ENCODE results near the gene CPXM2. TPM values are rescaled to one million over a fixed set of nuclear protein-coding genes. Genes with fewer than 3 reads are reported as not detected.

CPXM2 gene
- total and polyA plus RNA-seq, 2 experiments from 2014 or later = 3.7 to 4.9 TPM

DNA sequence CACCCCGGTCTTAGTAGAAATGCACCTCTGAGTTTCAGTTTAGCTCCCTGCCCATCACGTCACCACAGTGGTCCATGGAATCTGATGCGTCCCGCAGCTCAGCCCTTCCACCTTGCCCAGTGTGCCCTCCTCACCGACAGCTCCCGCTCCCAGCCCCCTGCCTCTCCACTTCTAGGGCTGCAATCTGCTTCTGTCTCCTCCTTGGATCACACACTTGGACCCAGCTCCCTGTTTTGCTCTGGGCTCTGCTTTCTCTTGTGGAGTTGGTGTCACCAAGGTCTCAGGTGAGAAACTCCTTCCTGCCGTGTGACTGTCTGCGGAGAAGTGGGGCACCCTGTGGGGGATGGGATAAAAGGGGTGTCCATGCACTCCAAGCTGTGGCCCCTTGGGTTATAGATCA, 187.5 kb downstream of the CPXM2 start:
- Histone ChIP-seq H3K27me3 (peaks cover 18% of the 10 kb centered on the region), H3K4me1 (ENCODE audit: insufficient read depth) (no peaks in the 10 kb centered on the region), H3K4me3 (no peak overlapping the region), H4K20me1 (ENCODE audit: insufficient read depth, poor library complexity, severe bottlenecking) (no peaks in the 10 kb centered on the region), H3K9me3 (ENCODE audit: low read depth) (no peaks in the 10 kb centered on the region), H3K36me3 (replicated peaks; ENCODE audit: insufficient read depth, low read depth) (no peaks in the 10 kb centered on the region), H3K4me2 (no peak overlapping the region), H3K79me2 (no peaks in the 10 kb centered on the region), H3K9me2 (replicated peaks; ENCODE audit: insufficient read depth) (no peaks in the 10 kb centered on the region), H2AFZ (no peak overlapping the region), H3K27ac (no peak overlapping the region)
- DNase-seq (ENCODE audit: low spot score) = no peak
- WGBS (ENCODE audit: low lambda C conversion rate, missing lambda C conversion rate) = 94% methylated on average over 8 of the region's 8 CpGs
- TF ChIP-seq, protein P1, sequence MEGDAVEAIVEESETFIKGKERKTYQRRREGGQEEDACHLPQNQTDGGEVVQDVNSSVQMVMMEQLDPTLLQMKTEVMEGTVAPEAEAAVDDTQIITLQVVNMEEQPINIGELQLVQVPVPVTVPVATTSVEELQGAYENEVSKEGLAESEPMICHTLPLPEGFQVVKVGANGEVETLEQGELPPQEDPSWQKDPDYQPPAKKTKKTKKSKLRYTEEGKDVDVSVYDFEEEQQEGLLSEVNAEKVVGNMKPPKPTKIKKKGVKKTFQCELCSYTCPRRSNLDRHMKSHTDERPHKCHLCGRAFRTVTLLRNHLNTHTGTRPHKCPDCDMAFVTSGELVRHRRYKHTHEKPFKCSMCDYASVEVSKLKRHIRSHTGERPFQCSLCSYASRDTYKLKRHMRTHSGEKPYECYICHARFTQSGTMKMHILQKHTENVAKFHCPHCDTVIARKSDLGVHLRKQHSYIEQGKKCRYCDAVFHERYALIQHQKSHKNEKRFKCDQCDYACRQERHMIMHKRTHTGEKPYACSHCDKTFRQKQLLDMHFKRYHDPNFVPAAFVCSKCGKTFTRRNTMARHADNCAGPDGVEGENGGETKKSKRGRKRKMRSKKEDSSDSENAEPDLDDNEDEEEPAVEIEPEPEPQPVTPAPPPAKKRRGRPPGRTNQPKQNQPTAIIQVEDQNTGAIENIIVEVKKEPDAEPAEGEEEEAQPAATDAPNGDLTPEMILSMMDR (IDR thresholded peaks at IDR 0.05; ENCODE audit: poor library complexity) = no peak
- TF ChIP-seq EZH2 (IDR thresholded peaks at IDR 0.05; ENCODE audit: borderline replicate concordance) (no peak), EZH2phosphoT487 (IDR thresholded peaks at IDR 0.05; ENCODE audit: low read depth, severe bottlenecking, unreplicated experiment) (no peak)

DNA sequence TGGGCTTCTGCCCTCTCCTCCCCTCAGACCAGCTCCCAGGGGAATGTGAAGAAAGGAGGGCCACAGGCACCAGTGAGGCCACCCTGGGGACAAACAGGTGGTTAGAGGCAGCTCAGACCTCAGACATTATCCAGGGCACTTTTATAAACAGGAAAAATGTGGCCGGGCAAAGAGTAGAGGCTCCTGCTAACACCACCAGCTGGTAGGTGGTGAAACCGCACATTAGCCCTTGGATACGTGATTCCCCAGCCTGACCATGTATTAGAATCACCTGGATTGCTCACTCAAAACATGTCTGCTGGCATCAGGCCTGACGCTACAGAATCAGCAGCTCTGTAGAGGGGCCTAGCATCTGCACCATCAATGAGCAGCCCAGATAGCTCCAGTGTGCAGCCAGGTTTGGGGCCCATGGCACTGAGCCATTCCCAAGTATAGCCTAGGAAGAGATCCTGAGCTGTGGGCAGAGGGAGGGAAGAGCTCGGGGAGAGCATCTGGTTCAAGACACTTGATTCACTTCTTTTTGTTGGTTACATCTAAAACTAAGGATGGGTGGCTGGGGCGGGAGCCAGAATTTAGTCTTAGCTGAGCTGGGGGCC, 188.3 kb downstream of the CPXM2 start:
- H3K27me3 ChIP-seq = peaks cover 15% of the 10 kb centered on the region
- WGBS (ENCODE audit: low lambda C conversion rate, missing lambda C conversion rate) = 74% methylated on average over 6 of the region's 6 CpGs

More for the DNA sequence above, 188.3 kb downstream of the CPXM2 start:
- Histone ChIP-seq H3K4me1 (ENCODE audit: insufficient read depth) (no peaks in the 10 kb centered on the region), H3K9me3 (ENCODE audit: low read depth) (no peaks in the 10 kb centered on the region), H3K27ac (no peak overlapping the region), H3K9me2 (replicated peaks; ENCODE audit: insufficient read depth) (no peaks in the 10 kb centered on the region), H3K36me3 (replicated peaks; ENCODE audit: insufficient read depth, low read depth) (no peaks in the 10 kb centered on the region), H2AFZ (no peak overlapping the region), H4K20me1 (ENCODE audit: insufficient read depth, poor library complexity, severe bottlenecking) (no peaks in the 10 kb centered on the region), H3K4me3 (no peak overlapping the region), H3K79me2 (no peaks in the 10 kb centered on the region), H3K4me2 (no peak overlapping the region)
- DNase-seq (ENCODE audit: low spot score) = no peak
- TF ChIP-seq EZH2 (IDR thresholded peaks at IDR 0.05; ENCODE audit: borderline replicate concordance) (no peak), EZH2phosphoT487 (IDR thresholded peaks at IDR 0.05; ENCODE audit: low read depth, severe bottlenecking, unreplicated experiment) (no peak)
- TF ChIP-seq, protein P1 (IDR thresholded peaks at IDR 0.05; ENCODE audit: poor library complexity) = no peak

Other genes with a start within 250 kb of the CPXM2 start
- gene GPR26, start 225.5 kb downstream of the CPXM2 start, total RNA-seq = 0.04 TPM in 1 of 2 replicates, not detected in the other
- not detected in 2 replicates for gene GPR26, start 225.5 kb downstream of the CPXM2 start, polyA plus RNA-seq
- 4.1 and 4.5 TPM in 2 replicates for gene CHST15, start 201.8 kb upstream of the CPXM2 start, total RNA-seq
- gene CHST15, start 201.8 kb upstream of the CPXM2 start, polyA plus RNA-seq = 3.9 and 4.4 TPM in 2 replicates